ENCODE data around the gene RAP1GAP.

DNA sequence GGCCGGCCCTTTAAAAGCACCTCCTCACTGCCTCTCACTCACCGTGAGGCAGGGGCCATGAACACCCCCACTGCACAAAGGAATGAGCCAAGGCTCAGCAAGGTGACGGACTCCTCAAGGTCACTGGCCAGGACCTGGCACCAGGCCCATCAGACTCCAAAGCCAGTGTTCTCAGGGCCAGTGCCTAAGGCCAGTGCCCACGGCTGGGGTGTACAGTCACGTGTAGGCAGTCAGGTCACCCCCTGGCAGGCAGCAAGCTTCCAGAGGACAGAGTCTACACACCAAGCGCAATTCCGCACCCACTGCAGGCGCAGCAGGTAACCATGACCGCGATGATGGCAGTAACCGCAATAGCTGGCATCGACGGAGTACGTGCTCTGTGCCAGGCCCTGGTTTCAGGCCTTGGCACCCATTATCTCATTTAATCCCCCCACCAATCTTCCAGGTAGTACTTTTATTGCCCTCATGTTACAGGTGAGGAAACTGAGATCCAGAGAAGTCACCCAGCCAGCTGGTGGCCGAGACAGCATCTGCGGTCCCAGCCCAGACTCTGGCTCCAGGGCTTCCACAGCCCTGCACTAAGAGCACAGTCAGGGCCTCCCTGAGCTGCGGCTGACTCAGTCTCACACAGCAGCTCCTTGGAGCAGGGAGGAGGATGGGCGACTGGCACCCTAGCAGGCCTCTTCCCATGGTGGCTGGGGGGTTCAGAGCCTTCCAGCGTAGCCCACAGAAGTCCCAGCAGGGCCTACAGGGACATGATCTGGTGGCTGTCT is 27.0 kb downstream of the RAP1GAP start:
- TF ChIP-seq CTCF (IDR thresholded peaks at IDR 0.05; ENCODE audit: low read depth, low read length, missing input control), result no peak
- TF ChIP-seq RAD21 (IDR thresholded peaks at IDR 0.05), result no peak
- TF ChIP-seq, protein P1, sequence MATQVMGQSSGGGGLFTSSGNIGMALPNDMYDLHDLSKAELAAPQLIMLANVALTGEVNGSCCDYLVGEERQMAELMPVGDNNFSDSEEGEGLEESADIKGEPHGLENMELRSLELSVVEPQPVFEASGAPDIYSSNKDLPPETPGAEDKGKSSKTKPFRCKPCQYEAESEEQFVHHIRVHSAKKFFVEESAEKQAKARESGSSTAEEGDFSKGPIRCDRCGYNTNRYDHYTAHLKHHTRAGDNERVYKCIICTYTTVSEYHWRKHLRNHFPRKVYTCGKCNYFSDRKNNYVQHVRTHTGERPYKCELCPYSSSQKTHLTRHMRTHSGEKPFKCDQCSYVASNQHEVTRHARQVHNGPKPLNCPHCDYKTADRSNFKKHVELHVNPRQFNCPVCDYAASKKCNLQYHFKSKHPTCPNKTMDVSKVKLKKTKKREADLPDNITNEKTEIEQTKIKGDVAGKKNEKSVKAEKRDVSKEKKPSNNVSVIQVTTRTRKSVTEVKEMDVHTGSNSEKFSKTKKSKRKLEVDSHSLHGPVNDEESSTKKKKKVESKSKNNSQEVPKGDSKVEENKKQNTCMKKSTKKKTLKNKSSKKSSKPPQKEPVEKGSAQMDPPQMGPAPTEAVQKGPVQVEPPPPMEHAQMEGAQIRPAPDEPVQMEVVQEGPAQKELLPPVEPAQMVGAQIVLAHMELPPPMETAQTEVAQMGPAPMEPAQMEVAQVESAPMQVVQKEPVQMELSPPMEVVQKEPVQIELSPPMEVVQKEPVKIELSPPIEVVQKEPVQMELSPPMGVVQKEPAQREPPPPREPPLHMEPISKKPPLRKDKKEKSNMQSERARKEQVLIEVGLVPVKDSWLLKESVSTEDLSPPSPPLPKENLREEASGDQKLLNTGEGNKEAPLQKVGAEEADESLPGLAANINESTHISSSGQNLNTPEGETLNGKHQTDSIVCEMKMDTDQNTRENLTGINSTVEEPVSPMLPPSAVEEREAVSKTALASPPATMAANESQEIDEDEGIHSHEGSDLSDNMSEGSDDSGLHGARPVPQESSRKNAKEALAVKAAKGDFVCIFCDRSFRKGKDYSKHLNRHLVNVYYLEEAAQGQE (IDR thresholded peaks at IDR 0.05), result no peak
- no peak for TF ChIP-seq YY1 (IDR thresholded peaks at IDR 0.05)
- TF ChIP-seq, protein P2, sequence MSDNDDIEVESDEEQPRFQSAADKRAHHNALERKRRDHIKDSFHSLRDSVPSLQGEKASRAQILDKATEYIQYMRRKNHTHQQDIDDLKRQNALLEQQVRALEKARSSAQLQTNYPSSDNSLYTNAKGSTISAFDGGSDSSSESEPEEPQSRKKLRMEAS (IDR thresholded peaks at IDR 0.05), result no peak
- TF ChIP-seq GABPA (IDR thresholded peaks at IDR 0.05 in 1 of 2, conservative IDR thresholded peaks at IDR 0.05 in 1 of 2), result no peak
- TF ChIP-seq RXRA (IDR thresholded peaks at IDR 0.05), result peak in 1 of 2 donors; percentile 74
- TF ChIP-seq JUND (IDR thresholded peaks at IDR 0.05), result no peak
- no peak for TF ChIP-seq EGR1 (IDR thresholded peaks at IDR 0.05; ENCODE audit: low read depth in 2 of 2)
- TF ChIP-seq, protein P3, sequence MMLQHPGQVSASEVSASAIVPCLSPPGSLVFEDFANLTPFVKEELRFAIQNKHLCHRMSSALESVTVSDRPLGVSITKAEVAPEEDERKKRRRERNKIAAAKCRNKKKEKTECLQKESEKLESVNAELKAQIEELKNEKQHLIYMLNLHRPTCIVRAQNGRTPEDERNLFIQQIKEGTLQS (IDR thresholded peaks at IDR 0.05), result no peak
- TF ChIP-seq SP1 (IDR thresholded peaks at IDR 0.05), result peak; percentile 16
- TF ChIP-seq, protein P4, sequence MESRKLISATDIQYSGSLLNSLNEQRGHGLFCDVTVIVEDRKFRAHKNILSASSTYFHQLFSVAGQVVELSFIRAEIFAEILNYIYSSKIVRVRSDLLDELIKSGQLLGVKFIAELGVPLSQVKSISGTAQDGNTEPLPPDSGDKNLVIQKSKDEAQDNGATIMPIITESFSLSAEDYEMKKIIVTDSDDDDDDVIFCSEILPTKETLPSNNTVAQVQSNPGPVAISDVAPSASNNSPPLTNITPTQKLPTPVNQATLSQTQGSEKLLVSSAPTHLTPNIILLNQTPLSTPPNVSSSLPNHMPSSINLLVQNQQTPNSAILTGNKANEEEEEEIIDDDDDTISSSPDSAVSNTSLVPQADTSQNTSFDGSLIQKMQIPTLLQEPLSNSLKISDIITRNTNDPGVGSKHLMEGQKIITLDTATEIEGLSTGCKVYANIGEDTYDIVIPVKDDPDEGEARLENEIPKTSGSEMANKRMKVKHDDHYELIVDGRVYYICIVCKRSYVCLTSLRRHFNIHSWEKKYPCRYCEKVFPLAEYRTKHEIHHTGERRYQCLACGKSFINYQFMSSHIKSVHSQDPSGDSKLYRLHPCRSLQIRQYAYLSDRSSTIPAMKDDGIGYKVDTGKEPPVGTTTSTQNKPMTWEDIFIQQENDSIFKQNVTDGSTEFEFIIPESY (IDR thresholded peaks at IDR 0.05), result no peak

Data from liver (tissue), 3 donors.